HAP-1 (cell line): ENCODE data around the gene RPN2.
"Not testable (repeated sequence)": the region's sequence is repeated elsewhere in the genome, so short reads cannot be mapped to it uniquely, and the experiment has no call there.

ENCODE experiments used
- DNase-seq, 2 experiments: peaks; one replicate each; pipeline ENCODE4 v3.0.0-alpha.2; 2016 to 2020; ENCODE audit warnings: low spot score in 2 of 2
- H3K27me3 ChIP-seq: fragments of 250-450 bp; sonication (Bioruptor Pico); 2 replicates; pipeline ENCODE4 v1.5.1; 2020; ENCODE audit warnings: low read depth, mild to moderate bottlenecking, moderate library complexity
- H3K36me3 ChIP-seq: fragments of 250-450 bp; sonication (Bioruptor Pico); replicated peaks from 2 replicates; pipeline ENCODE4 v1.5.1; 2020; ENCODE audit warnings: mild to moderate bottlenecking
- H3K4me1 ChIP-seq: fragments of 250-450 bp; sonication (Bioruptor Pico); 2 replicates; pipeline ENCODE4 v1.5.1; 2020; ENCODE audit warnings: mild to moderate bottlenecking
- H3K4me3 ChIP-seq: fragments of 250-450 bp; sonication (Bioruptor Pico); 2 replicates; pipeline ENCODE4 v1.5.1; 2020; ENCODE audit warnings: mild to moderate bottlenecking, moderate library complexity
- H3K9me3 ChIP-seq: fragments of 250-450 bp; sonication (Bioruptor Pico); 2 replicates; pipeline ENCODE4 v1.5.1; 2020; ENCODE audit warnings: mild to moderate bottlenecking, moderate library complexity
- in situ Hi-C: fragments of 300-500 bp; cut with MboI; formaldehyde crosslinking; loops from 3 replicates; pipeline ENCODE4 v1.14.3; 2020; ENCODE audit warnings: low sequenced_read_pairs, inconsistent platforms, mixed read lengths

RPN2 gene

GRCh38 chr20:37178839-37179682 lies at the start of gene RPN2, which contains the start of gene MROH8:
RPN2 (plus strand) TSS chr20:37179330; CDS start chr20:37179357, 27 bp downstream.
MROH8 (minus strand) TSS chr20:37179548.
- Histone ChIP-seq H3K4me3 (peak within 1 kb of the TSS; percentile 99), H3K4me1 (peaks cover 11% of the 10 kb centered on the region)

GRCh38 chr20:37131486-37131885 lies 47.6 kb upstream of the RPN2 start:
- in situ Hi-C loops = no loop called here
- Histone ChIP-seq H3K9me3 (no peaks in the 10 kb centered on the region), H3K36me3 (no peaks in the 10 kb centered on the region), H3K27me3 (no peaks in the 10 kb centered on the region), H3K4me1 (no peaks in the 10 kb centered on the region), H3K4me3 (no peak overlapping the region)
- DNase-seq = no peak

More at GRCh38 chr20:37178839-37179682, at the start of gene RPN2, which contains the start of gene MROH8:
- in situ Hi-C loops = no loop called here
- H3K9me3 ChIP-seq = no peaks in the 10 kb centered on the region
- no peaks in the 10 kb centered on the region for H3K27me3 ChIP-seq
- peaks cover 16% of the 10 kb centered on the region for H3K36me3 ChIP-seq
- peak; percentile 96 to 98 for DNase-seq

GRCh38 chr20:37133952-37134351 lies 45.2 kb upstream of the RPN2 start:
- no peak for DNase-seq
- Histone ChIP-seq H3K27me3 (no peaks in the 10 kb centered on the region), H3K36me3 (no peaks in the 10 kb centered on the region), H3K4me1 (no peaks in the 10 kb centered on the region), H3K4me3 (no peak overlapping the region), H3K9me3 (no peaks in the 10 kb centered on the region)
- in situ Hi-C loops = no loop called here

- in situ Hi-C loops = no loop called here
- H3K9me3 ChIP-seq = no peaks in the 10 kb centered on the region
These were observed 41.6 kb upstream of the RPN2 start for GRCh38 chr20:37137547-37137946.

GRCh38 chr20:37142708-37143107 lies 36.4 kb upstream of the RPN2 start:
- DNase-seq = no peak
- H3K4me3 ChIP-seq = no peak overlapping the region
- no peaks in the 10 kb centered on the region for H3K36me3 ChIP-seq
- H3K27me3 ChIP-seq = no peaks in the 10 kb centered on the region
- no peaks in the 10 kb centered on the region for H3K9me3 ChIP-seq
- peaks cover 5% of the 10 kb centered on the region; the same call in 1 of the 2 replicates for H3K4me1 ChIP-seq
- in situ Hi-C loops = no loop called here

More at GRCh38 chr20:37137547-37137946, 41.6 kb upstream of the RPN2 start:
- no peak overlapping the region for H3K4me3 ChIP-seq
- no peaks in the 10 kb centered on the region for H3K36me3 ChIP-seq
- peaks cover under 1% of the 10 kb centered on the region; the same call in 1 of the 2 replicates for H3K4me1 ChIP-seq
- no peak for DNase-seq
- H3K27me3 ChIP-seq = no peaks in the 10 kb centered on the region

- in situ Hi-C loops = no loop called here
- peaks cover 5% of the 10 kb centered on the region; the same call in 1 of the 2 replicates for H3K4me1 ChIP-seq
- no peaks in the 10 kb centered on the region for H3K36me3 ChIP-seq
- no peaks in the 10 kb centered on the region for H3K9me3 ChIP-seq
- no peaks in the 10 kb centered on the region for H3K27me3 ChIP-seq
- no peak overlapping the region for H3K4me3 ChIP-seq
- DNase-seq = no peak
These were observed 34.2 kb upstream of the RPN2 start for GRCh38 chr20:37144856-37145404.

GRCh38 chr20:37147250-37147649 lies 31.9 kb upstream of the RPN2 start:
- Histone ChIP-seq H3K4me1 (peaks cover 5% of the 10 kb centered on the region; the same call in 1 of the 2 replicates), H3K9me3 (no peaks in the 10 kb centered on the region), H3K27me3 (no peaks in the 10 kb centered on the region), H3K4me3 (no peak overlapping the region), H3K36me3 (no peaks in the 10 kb centered on the region)
- in situ Hi-C loops = no loop called here
- DNase-seq = no peak

GRCh38 chr20:37150864-37151263 lies 28.3 kb upstream of the RPN2 start:
- H3K27me3 ChIP-seq, DNase-seq, H3K9me3 ChIP-seq, H3K4me1 ChIP-seq, in situ Hi-C loops, H3K4me3 ChIP-seq, H3K36me3 ChIP-seq: not testable (repeated sequence)

GRCh38 chr20:37151529-37151928 lies 27.6 kb upstream of the RPN2 start:
- in situ Hi-C loops = no loop called here
- Histone ChIP-seq H3K27me3 (no peaks in the 10 kb centered on the region), H3K4me3 (no peak overlapping the region), H3K36me3 (no peaks in the 10 kb centered on the region), H3K9me3 (no peaks in the 10 kb centered on the region), H3K4me1 (no peaks in the 10 kb centered on the region)
- DNase-seq = no peak

GRCh38 chr20:37152284-37152683 lies 26.8 kb upstream of the RPN2 start:
- Histone ChIP-seq H3K4me3 (no peak overlapping the region), H3K4me1 (no peaks in the 10 kb centered on the region), H3K27me3 (no peaks in the 10 kb centered on the region), H3K9me3 (no peaks in the 10 kb centered on the region), H3K36me3 (no peaks in the 10 kb centered on the region)
- in situ Hi-C loops = no loop called here
- no peak for DNase-seq

GRCh38 chr20:37154684-37155298 lies 24.3 kb upstream of the RPN2 start:
- Histone ChIP-seq H3K9me3 (no peaks in the 10 kb centered on the region), H3K4me1 (no peaks in the 10 kb centered on the region), H3K36me3 (no peaks in the 10 kb centered on the region), H3K4me3 (no peak overlapping the region), H3K27me3 (no peaks in the 10 kb centered on the region)
- DNase-seq = no peak
- in situ Hi-C loops = no loop called here

GRCh38 chr20:37155987-37156386 lies 23.1 kb upstream of the RPN2 start:
- no peak for DNase-seq
- Histone ChIP-seq H3K4me3 (no peak overlapping the region), H3K9me3 (no peaks in the 10 kb centered on the region), H3K27me3 (no peaks in the 10 kb centered on the region), H3K4me1 (no peaks in the 10 kb centered on the region), H3K36me3 (no peaks in the 10 kb centered on the region)
- in situ Hi-C loops = no loop called here

- H3K4me3 ChIP-seq = no peak overlapping the region
- H3K36me3 ChIP-seq = no peaks in the 10 kb centered on the region
- in situ Hi-C loops = no loop called here
- no peak for DNase-seq
- H3K4me1 ChIP-seq = no peaks in the 10 kb centered on the region
- H3K9me3 ChIP-seq = no peaks in the 10 kb centered on the region
- no peaks in the 10 kb centered on the region for H3K27me3 ChIP-seq
These were observed 20.9 kb upstream of the RPN2 start for GRCh38 chr20:37158248-37158647.

- Histone ChIP-seq H3K9me3 (no peaks in the 10 kb centered on the region), H3K4me3 (no peak overlapping the region), H3K4me1 (no peaks in the 10 kb centered on the region), H3K27me3 (no peaks in the 10 kb centered on the region), H3K36me3 (no peaks in the 10 kb centered on the region)
- no peak for DNase-seq
- in situ Hi-C loops = no loop called here
These were observed 18.4 kb upstream of the RPN2 start for GRCh38 chr20:37160683-37161082.
